Stimulated activated CD4-positive, alpha-beta T cell treated with anti-CD3 and anti-CD28 coated beads, TNF-alpha, amount 100 ng/mL, for 24 hours (primary cell): ENCODE results near the gene CST9.
A peak's percentile ranks its signal among the peaks of the same experiment; 100 is the strongest.
"Not testable (repeated sequence)": the region's sequence is repeated elsewhere in the genome, so short reads cannot be mapped to it uniquely, and the experiment has no call there.

Source experiments
- DNase-seq, 3 experiments: peaks; one replicate each; pipeline ENCODE4 v3.0.0-alpha.2; 2020; ENCODE audit warnings: low read depth in 3 of 3

The CST9 gene

GRCh38 chr20:23637282-23638221 is 31.8 kb upstream of the CST9 start, which contains the start of gene CST3:
TSS of gene CST3 (minus strand) at chr20:23637955. CDS start at chr20:23637862, 93 bp downstream.
- peak in 1 of 3 experiments; percentile 9 for DNase-seq

DNA sequence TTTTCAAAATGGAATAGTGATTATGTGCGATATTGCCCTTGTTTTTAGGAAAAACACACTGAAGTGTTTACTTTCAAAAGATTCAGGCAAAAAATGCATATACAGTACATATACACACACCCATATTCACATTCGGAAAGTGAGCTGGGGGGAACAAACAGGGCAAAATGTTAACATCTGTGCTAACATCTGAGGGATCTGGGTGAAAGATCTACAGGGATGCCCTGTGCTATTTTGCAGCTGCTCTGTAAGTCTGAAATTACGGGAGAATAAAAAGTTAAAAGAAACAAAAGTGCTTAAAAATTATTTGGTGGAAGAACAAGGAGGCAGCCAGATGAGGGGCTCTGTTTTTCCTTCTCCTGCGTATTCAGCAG is 31.2 kb upstream of the CST9 start:
- no peak for DNase-seq

DNA sequence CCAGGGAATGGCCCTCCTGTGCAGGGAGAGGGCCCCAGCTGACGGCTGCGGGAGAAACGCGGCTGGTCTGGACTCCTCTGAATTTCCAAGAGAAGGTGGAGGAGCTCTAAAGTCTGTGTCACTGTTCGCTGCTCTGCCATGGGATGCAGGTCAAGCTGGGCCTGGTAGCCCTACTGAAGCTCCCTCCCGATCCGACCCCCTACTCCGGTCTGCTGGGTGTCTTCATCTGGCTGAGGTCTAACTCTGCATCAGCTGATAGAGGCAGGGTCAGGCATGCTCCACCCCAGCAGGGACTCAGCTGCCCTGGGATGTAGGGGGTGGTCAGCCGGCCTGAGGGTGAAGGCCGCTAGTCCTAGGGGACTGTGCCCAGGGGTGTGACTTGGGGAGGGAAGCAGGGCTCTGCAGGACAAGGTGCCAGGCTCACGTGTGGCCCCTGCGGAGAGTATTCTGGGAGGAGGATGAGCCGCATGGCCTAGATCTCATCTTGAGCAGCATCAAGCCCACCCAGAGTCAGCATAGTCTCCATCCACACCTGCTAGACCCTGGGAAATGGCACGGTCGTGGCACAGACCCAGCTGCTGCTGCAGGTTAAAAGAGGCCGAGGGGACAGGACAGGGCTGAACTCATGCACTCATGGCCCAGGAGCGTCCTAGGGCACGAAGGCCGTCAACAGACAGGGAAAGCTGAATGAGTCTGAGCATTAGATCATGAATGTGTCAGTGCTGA is 30.6 kb upstream of the CST9 start:
- DNase-seq = no peak

DNA sequence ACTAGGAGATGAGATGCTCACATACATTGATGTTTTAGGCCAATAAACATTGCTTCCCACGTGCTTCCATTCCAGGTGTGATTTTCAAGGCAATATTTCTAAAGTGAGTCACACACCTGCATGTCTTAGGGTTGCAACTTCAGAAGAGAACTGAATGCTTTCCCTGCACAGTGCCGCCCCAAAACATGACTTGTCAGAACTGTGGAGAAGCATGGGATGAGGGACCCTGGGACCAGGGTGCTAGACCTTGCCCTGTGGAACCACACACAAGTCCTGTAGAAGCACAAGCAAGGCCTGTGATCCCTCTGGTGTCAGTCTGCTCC is 30.0 kb upstream of the CST9 start:
- DNase-seq = not testable (repeated sequence)

DNA sequence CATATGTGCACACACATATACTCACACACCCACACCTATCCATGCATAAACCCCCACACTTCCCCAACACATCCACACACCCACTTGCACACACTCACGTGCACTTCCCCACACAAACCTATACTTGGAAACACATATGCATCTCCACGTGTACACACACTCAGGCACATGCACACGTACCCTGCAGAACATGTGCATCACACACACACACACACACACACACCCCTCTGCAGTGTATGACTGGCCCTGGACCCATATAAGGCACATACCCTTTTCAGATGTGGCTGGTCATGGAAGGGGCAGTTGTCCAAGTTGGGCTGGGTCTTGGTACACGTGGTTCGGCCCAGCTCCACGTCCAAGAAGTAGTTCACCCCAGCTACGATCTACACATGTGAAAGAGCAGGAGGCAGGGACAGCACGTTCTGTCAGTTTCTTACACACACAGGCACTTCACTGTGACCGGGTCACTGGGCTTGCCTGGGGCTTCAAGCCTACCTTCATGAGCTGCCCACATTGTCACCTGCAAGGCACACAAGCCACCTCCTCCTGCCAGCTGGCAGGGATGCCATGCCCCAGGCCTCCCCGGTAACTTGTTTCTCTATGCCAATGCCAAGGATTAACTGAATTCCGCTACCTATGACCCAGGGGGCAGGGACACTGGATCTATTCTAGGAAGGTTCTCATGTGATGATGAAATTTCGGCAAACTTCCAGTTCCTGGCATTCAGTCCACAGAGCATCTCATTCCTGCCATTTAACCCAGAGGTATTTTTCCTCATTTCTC is 29.5 kb upstream of the CST9 start:
- DNase-seq = no peak

DNA sequence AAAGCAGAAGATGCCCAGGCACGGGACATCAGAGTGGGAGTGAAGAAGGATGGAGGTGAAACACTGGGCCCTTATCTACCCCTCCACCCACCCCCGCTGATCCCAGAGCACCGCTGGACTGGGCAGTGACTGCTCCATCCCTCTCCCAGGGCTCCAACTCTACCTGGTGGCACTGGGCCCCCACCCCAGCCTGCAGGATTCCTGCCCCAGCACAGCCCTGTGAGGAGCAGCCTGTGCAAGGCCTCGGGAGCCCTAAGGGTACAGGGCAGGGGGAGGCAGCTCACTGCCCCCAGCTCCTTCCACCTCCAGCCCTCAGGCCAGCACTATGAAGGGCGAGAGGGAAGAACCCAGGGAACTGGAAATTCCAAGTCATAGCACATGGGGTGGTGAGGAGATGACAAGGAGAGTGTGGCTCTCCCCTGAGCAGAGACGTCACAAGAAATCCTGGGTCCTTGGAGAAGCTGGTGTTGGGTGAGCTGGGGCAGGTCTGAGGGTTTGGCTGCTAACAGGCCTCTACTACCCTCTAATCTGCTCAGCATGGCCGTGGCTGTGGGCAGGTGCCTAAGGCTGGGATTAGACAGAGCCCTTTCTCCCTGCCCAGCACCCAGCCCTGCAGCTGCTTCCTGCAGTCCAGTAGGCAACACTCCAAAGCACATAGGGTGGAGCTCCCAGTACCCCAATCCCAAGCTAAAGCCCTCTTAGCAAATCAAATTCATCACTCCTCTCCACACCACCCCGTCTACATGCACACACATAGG is 28.5 kb upstream of the CST9 start:
- DNase-seq = no peak

GRCh38 chr20:23632711-23633573 is 27.2 kb upstream of the CST9 start:
- DNase-seq = no peak

- no peak for DNase-seq
These were observed 26.4 kb upstream of the CST9 start for GRCh38 chr20:23631981-23632710.

GRCh38 chr20:23631226-23631822 is 25.6 kb upstream of the CST9 start:
- no peak for DNase-seq

GRCh38 chr20:23630392-23630849 is 24.7 kb upstream of the CST9 start:
- no peak for DNase-seq

DNA sequence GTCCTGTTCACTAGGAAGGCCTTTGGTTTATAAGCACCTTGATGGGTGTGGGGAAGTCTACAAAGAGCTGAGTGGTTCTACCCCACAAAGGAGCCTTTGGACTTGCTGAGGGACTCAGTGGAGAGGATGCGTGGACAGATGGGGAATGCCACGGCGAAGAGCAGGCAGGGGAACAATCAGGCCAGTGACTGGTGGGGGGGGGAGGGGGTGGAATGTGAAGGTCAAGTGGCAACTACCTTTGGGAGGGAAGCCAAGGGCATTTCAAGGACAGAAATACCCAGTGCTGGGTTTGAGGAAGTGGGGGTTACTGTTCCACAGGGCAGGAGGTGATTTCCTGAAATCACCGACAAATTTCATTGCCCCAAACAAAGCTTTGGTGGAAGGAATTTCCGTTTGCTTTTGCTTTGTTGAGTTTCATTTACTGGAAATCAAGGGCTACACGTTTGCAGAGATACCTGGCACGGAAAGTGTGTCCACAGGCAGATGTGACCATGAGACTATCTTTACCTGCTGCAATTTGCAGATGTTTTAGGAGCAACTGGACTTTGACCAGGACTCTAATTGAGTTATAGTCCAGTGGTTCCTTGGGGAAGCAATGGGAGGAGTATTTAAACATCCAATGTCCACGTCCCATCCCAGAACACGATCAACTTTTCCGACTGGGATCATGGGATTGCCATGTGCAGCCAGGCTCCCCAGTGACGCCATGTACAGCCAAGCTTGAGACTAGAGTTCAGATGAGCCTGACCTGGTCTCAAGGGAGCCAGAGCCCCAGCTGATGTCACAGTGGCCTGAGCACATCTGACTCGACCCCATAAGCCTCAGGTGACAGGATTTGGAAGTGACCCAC is 24.1 kb upstream of the CST9 start:
- DNase-seq = no peak

DNA sequence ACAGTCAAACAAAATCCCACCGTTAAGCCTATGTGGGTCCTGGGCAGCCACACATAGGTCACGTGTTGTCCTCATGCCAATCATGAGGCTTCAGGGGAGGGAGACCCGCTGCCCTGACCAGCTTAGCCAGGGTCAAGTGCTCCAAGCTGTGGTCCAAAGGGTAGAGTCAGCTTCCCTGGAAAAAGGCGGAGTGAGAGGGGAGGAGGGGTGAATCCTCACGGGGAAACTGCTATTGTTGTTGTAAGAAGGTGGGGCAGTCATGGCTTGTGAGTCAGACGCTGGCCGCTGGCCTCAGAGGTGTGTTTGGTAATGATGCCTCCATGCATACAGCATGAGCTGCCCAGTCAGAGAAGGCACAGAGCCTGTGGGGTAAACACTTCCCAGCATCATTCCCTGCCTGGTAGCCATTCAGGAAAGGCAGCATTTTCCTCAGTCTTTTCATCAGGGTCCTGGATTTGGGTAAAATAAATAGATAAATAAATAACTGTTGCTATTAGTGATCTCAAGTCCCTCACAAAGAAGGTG is 23.4 kb upstream of the CST9 start:
- DNase-seq = no peak

GRCh38 chr20:23628402-23629016 is 22.8 kb upstream of the CST9 start:
- DNase-seq = no peak

- DNase-seq = no peak
These were observed 21.8 kb upstream of the CST9 start for GRCh38 chr20:23627501-23627900.

DNA sequence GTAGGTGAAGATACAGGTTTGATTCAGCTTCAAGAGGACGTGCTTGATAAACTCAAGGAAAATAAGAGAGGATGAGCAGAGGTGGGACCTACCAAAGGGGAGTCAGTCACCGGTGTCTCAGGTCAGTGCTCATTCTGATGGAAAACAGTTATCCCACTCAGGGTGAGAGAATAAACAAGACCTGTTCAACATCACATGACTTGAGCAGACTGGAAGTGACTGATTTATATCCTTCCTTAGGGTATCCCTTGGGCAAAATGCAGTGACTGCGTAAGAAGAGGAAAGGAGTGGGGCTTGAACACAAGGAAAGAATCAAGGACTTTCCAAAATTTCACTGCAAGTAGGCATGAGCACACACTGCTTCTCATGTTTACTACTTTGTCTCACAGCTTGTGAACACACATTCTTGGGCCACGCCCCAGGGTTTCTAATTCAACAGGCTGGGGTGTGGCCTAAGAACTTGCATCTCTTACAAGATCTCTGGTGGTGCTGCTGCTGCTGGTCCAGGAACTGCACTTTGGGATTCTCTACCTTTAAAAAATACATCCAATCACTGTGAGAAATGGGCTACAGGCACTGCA is 20.4 kb upstream of the CST9 start:
- no peak for DNase-seq

- no peak for DNase-seq
These were observed 19.7 kb upstream of the CST9 start for GRCh38 chr20:23625236-23625964.

- no peak for DNase-seq
These were observed 18.6 kb upstream of the CST9 start for GRCh38 chr20:23624324-23624691.
